Activated CD4-positive, alpha-beta T cell treated with anti-CD3 and anti-CD28 coated beads, Interleukin-2, amount 50 U/mL, for 1 hour (primary cell): ENCODE results near the gene HECW1.
"Not testable (repeated sequence)": the region's sequence is repeated elsewhere in the genome, so short reads cannot be mapped to it uniquely, and the experiment has no call there.

ENCODE experiments used
- DNase-seq: peaks from one replicate; pipeline ENCODE4 v3.0.0-alpha.2; 2020

HECW1 gene

DNA sequence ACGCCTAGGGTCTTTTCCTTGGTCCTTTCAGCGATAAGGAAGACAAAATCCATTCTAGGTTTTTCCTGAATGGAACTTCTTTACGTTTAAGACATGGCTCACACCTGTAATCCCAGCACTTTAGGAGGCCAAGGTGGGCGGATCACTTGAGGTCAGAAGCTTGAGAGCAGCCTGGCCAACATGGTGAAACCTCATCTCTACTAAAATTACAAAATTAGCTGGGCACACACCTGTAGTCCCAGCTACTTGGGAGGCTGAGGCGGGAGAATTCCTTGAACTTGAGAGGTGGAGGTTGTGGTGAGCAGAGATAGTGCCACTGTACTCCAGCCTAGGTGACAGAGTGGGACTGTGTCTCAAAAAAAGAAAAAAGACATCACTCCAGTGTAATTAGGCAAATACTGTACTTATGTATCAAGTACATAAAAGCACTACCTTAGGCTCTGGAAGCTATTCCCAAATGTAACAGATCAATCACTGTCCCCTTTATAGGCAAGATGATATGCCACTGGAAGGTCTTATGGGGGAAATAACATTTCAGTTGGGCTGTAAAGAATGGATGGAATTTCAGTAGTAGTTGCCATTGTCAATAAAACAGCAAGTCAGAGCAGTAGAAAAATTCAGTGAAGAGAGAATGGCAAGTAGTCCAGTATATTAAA lies 476.2 kb downstream of the HECW1 start:
- no peak for DNase-seq

DNA sequence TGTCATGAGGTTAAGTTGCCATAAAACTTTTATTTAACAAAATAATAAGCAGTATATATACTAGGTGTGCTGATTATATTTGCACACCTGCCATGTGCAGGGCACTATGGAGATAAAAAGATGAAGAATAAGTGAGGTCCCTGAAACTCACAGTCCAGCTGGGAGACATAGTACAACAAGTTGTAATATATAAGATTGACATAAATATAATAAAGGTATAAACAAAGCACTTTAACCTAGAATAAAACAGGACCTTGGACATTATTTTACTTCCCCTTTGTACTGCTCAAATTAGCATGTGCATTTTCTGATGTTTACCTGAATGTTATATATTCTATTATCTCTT lies 476.7 kb downstream of the HECW1 start:
- no peak for DNase-seq

- DNase-seq: no peak
These were observed 477.3 kb downstream of the HECW1 start for GRCh38 chr7:43589728-43590127.

- DNase-seq: no peak
These were observed 478.6 kb downstream of the HECW1 start for GRCh38 chr7:43590862-43591557.

DNA sequence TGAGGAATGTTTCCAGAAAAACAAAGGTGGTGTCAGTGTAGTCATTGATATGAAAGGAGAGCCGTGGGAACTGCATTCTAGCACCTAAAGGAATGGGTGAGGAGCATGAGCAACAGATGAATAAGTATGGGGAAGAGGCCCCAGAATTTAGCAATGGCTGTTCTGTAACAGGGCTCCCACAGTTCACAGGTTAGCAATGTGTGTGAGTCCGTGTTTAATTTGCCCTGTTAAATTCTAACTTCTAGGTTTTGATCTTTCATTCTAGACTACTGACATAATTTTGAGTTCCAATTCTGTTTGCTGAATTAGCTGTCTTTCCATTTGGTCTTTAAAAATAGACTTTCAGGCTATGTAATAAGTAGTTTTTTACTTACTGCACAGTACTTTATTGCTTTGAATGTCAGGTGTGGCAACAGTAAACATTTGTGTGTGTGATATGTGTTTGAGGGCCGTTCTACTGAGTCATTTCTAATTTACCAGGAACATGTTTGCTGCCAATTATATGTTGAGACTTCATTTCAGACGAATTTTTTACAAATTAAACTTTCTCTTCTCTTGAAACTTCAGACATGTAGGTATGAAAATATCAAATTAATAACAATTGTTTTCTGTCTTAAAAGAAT lies 479.2 kb downstream of the HECW1 start:
- no peak for DNase-seq

GRCh38 chr7:43592326-43592725 lies 479.9 kb downstream of the HECW1 start:
- no peak for DNase-seq

DNA sequence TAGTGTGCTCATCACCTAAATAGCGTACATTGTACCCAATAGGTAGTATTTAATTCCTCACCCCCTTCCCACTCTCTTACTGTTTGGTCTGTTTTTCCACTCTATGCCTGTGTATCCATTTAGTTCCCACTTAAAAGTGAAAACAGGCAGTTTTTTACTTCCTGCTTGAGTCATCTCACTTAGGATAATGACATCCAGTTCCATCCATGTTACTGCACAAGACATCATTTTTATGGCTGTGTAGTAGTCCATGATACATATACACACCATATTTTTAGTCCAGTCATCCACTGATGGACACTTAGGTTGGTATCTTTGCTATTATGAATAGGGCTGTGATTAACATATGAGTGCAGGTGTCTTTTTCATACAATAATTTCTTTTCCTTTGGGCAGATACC lies 480.6 kb downstream of the HECW1 start:
- no peak for DNase-seq

- DNase-seq: no peak
These were observed 481.6 kb downstream of the HECW1 start for GRCh38 chr7:43594020-43594419.

- DNase-seq: not testable (repeated sequence)
These were observed 484.0 kb downstream of the HECW1 start for GRCh38 chr7:43596426-43596825.

- no peak for DNase-seq
These were observed 487.6 kb downstream of the HECW1 start for GRCh38 chr7:43600056-43600455.

DNA sequence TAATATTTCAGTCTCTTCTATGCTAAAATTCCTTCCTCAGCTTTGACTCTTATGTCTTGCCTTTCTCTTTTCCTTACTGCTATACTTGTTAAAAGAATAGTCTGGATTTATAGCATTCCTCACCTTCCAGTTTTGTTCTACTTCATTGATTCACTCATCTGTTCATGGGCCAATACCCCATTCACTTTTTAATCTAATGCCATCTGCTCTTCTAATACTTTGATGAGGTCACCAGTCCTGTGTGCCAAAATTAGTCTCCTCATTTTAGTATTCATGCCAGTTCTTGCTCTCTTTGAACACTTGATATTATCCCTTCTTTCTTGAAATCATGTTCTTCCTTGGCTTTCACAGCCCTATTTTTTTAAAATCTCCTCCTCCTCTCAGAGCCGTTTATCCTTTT lies 489.8 kb downstream of the HECW1 start:
- DNase-seq: no peak

- no peak for DNase-seq
These were observed 491.8 kb downstream of the HECW1 start for GRCh38 chr7:43604251-43604650.

DNA sequence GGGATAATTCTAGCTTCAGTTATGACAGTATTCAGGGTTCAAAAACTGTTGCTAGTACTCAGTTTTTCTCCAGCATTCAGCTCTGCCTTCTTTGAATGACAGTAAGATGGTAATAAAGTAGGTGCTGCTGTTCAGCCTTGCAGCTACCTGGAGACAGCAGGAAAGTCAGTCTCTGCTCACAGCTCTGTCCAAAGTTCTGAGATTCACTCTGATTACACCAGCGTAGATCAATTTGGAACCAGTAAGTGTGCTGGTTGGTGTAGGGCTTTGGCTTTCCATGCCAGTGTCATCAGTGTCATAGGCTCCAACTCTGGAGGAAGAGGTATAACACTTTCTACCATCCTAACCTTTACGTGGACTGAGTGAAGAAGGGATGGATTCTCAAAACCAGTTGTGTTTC lies 496.6 kb downstream of the HECW1 start:
- DNase-seq: no peak

GRCh38 chr7:43612128-43612527 lies 499.7 kb downstream of the HECW1 start:
- DNase-seq: no peak

DNA sequence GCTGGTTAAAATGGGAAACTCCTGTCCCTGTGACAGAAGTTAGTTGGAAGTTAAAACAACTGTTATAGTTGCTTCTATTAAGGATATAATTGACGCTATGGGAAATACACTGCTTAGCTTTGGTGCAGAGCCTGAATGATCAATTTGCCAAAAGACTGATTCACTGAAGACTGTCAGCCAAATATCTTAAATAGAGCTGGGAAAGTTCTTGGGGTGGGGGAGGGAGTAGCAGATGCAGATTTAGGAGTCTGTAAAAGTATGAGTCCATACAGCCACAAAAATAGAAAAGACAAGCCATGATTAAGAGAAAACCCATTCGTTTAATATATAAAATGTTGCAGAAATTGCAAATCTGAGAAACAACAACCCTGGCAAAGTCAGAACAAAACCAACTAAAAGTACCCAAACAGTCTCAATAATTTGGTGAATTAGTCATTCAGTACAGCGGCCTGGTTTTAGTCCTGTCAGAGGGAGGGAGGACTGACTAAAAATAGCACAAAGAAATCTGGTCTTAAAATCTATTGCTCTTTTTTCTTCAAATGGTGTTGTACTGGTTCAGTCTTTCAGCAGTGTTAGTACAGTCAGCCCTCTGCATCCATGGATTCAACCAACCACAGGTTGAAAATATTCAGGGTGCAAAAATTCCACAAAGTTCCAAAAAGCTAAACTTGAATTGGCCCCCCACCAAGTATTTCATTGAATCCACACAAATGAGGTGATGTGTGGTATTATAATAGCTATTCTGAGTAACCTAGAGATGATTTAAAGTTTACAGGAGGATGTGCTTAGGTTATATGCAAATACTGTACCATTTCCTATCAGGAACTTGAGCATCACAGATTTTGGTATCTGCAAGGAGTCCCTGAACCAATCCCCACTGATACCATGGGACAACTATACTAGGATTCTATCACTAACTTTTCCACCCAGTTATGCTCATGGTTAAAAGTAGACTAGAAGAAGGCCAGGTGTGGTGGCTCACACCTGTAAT lies 500.4 kb downstream of the HECW1 start:
- no peak for DNase-seq
